Skeletal muscle cell (primary cell): ENCODE measurements around the gene C10orf88.
"Not testable (repeated sequence)": the region's sequence is repeated elsewhere in the genome, so short reads cannot be mapped to it uniquely, and the experiment has no call there.

ENCODE experiments used
- DNase-seq: peaks from one replicate; pipeline ENCODE4 v3.0.0-alpha.2; 2010; ENCODE audit warnings: low read depth
- H3K4me3 ChIP-seq: 2 replicates; pipeline ENCODE4 v1.5.1; 2011; ENCODE audit warnings: low read depth, mild to moderate bottlenecking, control low read depth, low read length, moderate library complexity

C10orf88 gene

DNA sequence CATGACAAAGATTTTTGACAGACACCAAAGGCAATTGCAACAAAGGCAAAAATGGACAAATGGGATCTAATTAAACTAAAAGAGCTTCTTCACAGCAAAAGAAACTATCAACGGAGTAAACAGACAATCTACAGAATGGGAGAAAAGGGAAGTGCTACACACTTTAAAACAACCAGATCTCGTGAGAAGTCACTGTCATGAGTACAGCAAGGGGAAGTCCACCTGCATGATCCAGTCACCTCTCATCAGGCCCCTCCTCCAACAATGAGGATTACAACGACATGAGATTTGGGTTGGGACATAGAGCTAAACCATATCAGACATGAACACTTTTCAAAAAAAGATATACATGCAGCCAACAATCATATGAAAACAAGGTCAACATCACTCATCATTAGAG lies 14.7 kb upstream of the C10orf88 start:
- no peak for DNase-seq
- H3K4me3 ChIP-seq = no peak overlapping the region

DNA sequence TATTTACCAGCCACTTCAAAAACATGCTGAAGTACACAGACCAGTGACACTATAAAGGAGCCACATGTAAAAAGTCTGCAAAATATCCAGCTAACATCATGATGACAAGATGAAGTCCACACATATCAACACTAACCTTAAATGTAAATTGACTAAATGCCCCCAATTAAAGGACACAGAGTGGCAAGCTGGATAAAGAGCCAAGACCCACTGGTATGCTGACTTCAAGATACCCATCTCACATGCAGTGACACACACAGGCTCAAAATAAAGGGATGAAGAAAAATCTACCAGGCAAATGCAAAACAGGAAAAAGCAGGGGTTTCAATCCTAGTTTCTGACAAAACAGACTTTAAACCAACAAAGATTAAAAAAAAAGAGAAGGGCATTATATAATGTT lies 12.9 kb upstream of the C10orf88 start:
- no peak for DNase-seq
- H3K4me3 ChIP-seq = no peak overlapping the region

DNA sequence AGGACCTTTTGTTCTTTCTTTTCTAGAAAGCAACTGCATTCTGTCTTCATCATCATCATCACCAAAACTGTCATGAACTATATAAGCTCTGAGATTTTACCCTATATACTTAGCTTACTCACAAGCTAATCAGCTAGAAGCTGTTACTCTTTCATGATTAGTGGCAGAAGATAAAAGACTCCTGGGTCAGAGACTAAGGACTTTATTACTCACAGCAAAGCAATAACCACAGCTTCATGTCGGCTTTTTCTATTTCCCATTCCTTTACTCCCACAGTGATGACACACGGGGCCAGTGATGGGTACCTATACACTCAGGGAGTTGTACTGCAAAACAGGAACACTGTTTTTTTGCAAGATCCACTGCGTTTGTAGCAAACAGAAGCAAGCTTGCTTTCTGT lies 8.4 kb upstream of the C10orf88 start:
- DNase-seq = no peak
- no peak overlapping the region for H3K4me3 ChIP-seq

DNA sequence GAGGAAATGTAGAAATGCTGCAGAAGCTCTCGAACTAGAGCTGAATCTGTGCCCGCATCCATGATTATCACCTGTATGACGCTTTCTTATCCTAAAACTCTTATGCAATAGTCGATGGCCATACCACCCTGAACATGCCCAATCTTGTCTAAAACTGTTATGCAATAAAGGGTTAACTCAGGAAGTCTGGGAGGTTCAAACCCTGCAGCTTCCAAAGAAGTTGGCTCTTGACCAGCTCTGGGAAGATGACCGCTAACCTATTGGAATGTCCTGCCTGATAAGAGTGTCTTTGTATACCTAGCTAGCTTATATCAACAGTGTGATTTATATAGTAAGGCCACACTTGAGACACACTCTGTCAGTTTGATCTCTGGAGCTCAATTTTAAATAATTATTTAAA lies 3.4 kb upstream of the C10orf88 start:
- DNase-seq = no peak
- H3K4me3 ChIP-seq = no peak overlapping the region

DNA sequence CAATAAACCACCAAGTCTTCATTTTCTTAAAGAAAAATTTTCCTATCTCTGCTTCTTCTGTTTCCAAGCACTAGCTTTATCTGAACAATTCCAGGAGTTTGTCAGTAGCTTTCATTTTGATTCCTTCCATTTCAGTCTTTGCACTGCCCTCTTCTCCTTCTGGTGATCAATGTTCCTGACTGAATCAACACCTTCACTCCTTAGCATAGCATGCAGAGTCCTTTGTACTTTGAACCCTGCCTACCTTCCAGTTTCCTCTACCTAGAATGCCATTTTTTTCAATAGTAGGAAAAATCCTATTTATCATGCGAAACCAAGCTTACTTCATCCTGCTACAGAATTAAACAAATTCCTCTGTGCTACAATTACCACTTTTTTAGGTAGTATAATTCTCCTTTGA lies 1.9 kb upstream of the C10orf88 start:
- H3K4me3 ChIP-seq = no peak overlapping the region
- no peak for DNase-seq

DNA sequence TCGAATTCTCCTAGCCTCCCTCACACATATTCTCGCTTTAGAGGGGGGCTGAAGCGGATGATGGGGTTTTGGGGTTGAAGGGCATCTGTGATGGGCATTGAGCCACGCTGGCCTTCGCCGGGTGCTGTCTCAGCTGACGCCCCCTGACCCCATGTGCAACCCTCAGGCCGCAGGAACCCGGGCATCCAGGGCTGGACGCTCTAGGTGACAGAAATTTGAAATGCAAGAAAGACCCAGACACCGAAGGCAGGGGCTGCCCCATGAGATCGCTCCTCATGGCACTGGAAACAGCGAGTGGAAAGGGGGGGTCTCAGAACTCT lies 664 bp upstream of the C10orf88 start:
- no peak for DNase-seq
- peak overlapping the region; percentile 78 for H3K4me3 ChIP-seq

DNA sequence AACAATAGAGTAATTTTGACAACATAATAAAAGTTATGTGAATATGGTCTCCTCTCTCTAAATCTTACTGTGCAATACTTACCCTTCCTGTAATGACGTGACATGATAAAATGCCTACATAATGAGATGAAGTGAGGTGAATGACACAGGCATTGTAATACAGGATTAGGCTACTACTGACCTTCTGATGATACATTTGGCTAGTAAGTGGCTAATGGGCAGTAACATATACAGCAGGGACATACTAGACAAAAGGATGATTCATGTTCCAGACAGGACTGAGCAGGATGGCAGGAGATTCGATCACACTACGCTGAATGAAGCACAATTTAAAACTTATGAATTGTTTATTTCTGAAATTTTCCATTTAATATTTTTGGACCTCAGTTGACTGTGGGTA lies 4.7 kb downstream of the C10orf88 start:
- DNase-seq = no peak

DNA sequence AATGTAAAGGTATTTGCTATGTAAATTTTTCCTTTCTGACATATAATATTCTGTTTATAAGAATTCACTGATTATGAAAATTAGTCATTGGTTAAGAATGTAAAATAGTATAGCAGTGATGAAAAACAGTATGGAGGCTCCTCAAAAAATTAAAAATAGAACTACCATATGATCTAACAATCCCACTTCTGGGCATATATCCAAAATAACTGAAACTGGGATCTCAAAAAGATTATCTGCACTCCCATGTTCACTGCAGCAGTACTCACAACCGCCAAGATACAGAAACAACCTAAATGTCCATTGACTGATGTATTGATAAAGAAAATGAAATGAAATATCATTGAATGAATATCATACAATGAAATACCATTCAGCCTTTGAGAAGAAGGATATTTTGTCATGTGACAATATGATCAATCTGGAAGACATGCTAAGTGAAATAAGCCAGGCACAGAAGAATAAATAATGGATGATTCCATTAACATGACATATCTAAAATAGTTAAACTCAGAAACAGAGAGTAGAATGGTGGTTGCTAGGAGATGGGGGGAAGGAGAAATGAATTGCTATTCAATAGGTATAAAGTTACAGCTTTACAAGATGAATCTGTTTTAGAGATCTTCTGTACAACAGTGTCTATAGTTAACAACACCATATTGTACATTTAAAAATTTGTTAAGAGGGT lies 14.0 kb downstream of the C10orf88 start:
- H3K4me3 ChIP-seq = no peak overlapping the region
- DNase-seq = peak; percentile 28

More for the DNA sequence above, 4.7 kb downstream of the C10orf88 start:
- no peak overlapping the region for H3K4me3 ChIP-seq

DNA sequence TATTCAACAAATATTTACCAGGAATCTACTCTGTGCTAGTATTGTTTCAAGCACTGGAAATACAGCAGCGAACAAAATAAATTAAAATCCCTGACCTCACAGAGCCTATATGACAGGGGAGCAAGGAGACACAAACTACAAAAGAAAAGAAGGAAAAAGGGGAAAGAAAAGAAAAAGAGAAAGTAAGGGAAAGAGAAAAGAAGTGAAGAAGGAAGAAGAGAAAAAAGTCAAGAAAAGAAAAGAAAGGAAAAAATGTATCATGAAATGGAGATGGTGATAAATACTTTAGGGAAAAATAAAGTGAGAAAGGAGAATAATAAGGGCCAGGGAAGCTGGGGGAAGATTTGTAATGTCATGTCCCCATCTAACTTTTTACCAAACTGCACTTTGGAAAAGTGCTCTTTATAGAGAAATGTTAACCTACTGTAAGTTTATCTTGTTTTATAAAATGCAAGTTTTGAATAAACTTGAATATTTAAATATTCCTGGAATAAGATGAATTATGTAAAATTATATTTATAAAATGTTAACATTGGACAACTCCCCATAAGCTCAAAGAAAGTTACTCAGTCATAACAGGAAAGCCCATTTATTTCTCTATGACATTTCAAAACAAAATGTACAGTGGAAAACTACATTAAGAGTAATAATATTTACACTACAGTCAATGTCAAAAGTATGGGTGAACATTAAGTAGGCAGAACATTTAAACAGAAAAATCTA lies 14.7 kb downstream of the C10orf88 start:
- no peak for DNase-seq
- H3K4me3 ChIP-seq = no peak overlapping the region

DNA sequence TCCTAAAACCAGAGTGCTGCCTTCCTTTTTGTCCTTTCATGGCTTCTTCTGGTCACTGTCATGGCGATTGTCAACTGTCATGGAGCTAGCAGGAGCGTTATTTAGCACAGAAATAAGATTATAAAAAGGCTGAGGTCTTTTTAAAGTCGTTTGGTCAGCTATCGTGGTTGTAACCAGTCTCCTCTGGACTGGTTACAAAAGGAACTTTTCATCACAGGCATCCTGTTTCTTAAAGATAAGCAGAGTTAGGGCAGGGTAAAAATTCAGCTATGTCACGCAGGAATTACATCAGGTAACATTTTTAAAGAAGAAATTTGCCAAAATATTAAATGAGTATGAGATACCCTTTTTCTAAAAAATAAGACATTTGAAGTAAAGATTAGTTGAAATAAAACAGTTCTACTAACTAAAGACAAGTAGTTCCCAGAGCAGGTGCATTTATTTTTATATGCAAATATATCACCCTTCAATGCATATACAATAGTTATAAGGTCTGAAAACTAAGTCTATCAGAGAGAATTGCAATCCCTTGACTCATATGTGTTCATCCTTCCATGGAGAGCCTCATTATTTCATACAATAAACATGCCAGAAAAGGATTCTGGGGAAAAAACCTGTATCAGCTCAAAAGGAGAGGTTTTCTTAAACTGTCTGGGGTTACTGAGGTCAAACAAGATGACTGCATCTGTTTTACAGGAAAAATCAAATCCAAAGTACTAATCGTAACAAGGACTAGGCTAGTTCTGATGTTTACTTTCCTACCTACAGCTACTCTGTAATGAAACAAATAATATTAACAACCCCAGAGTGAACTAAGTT lies 22.7 kb downstream of the C10orf88 start:
- DNase-seq = no peak
- H3K4me3 ChIP-seq = no peak overlapping the region

DNA sequence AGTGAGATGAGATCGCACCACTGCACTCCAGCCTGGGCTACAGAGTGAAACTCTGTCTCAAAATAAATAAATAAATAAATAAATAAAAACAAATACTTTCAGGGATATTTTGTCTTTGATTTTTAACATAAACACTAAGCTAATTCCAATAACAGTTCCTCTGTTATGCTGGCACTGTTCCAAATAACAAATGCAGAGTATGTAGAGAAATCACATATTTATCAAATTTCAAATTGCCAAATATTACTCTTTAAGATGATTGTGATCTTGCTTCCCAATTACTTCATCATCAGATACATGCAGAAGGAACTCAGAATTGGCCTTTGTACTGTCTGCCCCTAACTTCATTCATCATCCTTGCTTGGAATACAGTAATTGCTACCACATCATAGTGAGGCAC lies 23.9 kb downstream of the C10orf88 start:
- no peak overlapping the region for H3K4me3 ChIP-seq
- no peak for DNase-seq

DNA sequence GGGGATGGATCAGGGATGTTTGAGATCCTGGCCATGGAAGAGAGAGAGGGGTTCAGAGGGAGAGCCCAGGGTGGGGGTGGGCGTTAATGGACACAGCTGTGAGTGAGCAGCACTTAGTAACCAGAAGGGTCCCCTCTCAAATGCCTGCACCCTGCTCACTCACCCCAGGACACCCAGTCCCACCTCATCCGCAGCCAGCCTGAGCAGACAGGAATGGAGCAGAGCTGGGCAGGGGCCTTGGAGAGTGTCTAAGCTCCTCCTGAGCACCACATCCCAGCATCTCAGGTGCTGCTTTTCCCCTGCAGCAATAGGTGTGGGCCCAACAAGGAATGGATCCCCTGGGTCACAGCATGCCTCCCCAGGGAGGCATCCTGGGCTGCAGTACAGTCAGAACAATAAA lies 38.3 kb downstream of the C10orf88 start:
- no peak for DNase-seq
- no peak overlapping the region for H3K4me3 ChIP-seq

DNA sequence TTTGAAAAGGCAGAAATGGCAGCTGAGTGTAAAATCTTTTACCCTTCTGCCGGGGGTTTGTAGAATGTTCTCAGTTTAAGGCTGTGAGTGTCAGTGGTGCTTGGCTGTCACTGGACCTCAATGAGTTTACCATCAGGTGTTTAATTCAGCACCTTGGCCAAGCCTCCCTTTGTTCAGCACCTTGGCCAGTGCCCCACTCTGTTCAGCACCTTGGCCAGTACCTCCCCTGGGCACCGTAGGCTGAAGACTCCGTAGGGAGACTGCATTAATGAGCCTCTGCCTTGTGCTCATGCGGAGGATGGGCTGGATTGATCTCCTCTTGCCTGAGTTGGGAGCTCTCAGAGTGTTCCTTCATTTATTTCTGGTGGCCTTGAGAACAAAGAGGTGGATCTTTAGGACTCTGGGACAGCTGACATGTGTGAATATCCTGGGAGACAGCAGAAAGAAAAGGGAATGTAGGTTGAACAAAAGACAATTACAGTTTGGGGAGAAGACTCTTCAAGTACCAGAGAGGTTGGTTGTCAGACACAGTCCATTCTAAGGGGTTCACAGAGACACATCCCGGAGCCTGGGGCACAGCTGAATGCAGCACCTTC lies 42.0 kb downstream of the C10orf88 start:
- H3K4me3 ChIP-seq = no peak overlapping the region
- DNase-seq = no peak

DNA sequence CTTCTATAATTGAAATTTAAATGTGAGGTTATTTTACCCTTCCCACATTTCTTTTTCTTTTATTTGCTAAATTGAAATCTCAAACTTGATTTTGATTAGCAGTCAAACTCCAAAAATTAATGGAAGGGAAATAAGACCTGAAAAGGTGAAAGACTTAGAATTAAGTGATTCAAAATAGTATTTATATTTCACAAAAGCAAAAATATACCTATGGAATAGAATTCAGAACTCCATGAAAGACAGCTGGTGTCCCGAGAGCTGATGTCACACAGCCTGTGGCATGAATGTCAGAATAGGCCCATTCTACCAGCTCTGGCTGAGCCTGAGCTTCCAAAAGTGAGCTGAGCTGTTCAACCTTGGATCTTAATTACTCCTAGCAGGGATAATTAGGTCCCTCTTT lies 43.7 kb downstream of the C10orf88 start, which contains the start of gene FAM24A:
TSS of gene FAM24A (plus strand) at position 301 of the 400 bp plus-strand sequence. CDS start 1,025 bp downstream, outside the sequence.
- DNase-seq = no peak
- H3K4me3 ChIP-seq = no peak within 1 kb of the TSS

DNA sequence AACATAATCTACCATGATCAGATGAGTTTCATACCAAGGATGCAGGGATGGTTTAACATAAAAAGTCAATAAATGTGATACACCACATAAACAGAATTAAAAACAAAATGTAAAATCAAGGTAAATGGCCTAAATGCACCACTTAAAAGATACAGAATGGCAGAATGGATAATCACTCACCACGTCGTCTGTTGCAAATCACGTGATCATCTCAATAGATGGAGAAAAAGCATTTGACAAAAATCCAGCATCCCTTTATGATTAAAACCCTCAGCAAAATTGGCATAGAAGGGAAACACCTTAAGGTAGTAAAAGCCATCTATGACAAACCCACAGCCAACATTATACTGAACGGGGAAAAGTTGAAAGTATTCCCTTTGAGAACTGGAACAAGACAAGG lies 50.2 kb downstream of the C10orf88 start:
- not testable (repeated sequence) for DNase-seq, H3K4me3 ChIP-seq

DNA sequence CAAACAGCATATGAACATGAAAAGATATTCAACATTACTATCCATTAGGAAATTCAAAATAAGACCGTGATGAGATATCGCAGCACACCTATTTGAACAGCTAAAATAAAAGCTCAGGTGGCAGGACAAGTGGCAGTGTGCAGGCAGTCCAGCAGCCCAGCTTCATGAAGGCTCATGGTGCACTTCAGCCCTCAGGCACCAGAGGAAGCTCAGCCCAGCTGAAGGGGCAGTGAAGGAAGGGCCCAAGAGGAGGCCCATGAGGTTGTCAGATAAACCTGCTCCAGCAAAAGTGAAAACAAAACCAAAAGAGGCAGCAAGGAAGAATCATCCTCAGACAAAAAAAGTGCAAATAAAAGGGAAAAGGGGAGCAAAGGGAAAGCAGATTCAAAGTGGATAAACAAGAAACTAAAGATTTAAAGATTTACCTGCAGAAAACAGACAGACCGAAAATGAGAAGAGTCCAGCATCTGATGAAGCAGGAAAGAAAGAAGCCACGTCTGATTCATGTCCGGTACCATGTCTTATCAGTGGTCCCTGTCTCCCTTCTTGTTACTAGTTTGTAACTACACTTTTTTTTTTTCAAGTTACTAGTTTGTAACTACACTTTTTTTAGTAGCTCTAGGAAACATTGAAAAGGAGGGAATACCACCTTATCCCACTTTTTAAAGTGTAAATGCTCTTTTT lies 59.6 kb downstream of the C10orf88 start:
- DNase-seq = no peak
- no peak overlapping the region for H3K4me3 ChIP-seq

DNA sequence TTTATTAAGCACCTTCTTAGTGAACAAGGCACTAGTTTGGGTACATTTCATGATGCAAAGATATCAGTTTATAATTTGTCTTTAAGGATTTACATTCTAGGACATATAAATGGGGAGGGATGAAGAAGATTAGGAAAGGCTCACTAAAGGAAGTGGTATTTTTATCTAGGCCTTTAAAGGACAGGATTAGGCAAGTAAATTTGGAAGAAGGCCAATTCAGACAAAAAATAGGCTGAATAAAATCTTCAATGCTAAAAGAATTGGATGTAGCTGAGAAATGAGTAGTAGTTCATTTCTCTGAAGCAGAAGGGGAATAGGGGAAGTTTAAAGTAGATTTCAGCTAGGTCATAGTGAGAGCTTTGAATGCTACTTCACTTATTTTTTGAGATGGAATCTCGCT lies 69.9 kb downstream of the C10orf88 start:
- DNase-seq = no peak
- no peak overlapping the region for H3K4me3 ChIP-seq

DNA sequence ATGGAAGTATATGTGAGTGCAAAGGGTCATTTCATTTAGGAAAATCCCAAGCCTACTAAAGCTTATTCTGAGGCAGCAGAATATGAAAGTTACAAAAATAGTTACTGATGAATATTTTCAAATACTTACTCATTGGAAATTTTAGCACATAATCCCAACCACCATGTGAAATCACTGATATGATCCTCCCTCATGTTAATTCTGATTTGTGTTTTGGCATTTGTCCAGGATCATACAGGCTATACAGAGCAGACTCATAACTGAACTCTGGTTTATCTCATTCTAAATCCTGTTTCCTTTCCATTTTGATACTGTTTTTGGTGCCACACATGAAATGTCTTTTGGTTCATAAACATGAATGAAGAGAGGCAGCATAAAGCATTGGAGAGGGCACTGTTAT lies 71.3 kb downstream of the C10orf88 start:
- DNase-seq = no peak
- H3K4me3 ChIP-seq = no peak overlapping the region
